Fibroblast of villous mesenchyme (primary cell): ENCODE measurements around the gene CBFA2T3. TPM values are rescaled to one million over a fixed set of nuclear protein-coding genes. Genes with fewer than 3 reads are reported as not detected.
"Not testable (repeated sequence)": the region's sequence is repeated elsewhere in the genome, so short reads cannot be mapped to it uniquely, and the experiment has no call there.

Experiments used
- DNase-seq: peaks from one replicate; pipeline ENCODE4 v3.0.0-alpha.2; 2010; ENCODE audit warnings: low read depth
- H3K4me3 ChIP-seq: 2 replicates; pipeline ENCODE4 v1.5.1; 2011; ENCODE audit warnings: low read depth, mild to moderate bottlenecking, low read length
- total RNA-seq: library from RNA; depleted of rRNA; stranded (reverse); fragments of >200 nt; gene quantifications from 2 replicates; pipeline ENCODE4 v1.2.3, GENCODE V29; 2012
- TF ChIP-seq, protein P1 (sequence below): IDR thresholded peaks from 2 replicates; pipeline ENCODE4 v1.5.1; 2012; ENCODE audit warnings: low read depth, mild to moderate bottlenecking, low read length; ENCODE audit not compliant: insufficient read depth

CBFA2T3 gene
- total RNA-seq, 1 donor, result not detected

DNA sequence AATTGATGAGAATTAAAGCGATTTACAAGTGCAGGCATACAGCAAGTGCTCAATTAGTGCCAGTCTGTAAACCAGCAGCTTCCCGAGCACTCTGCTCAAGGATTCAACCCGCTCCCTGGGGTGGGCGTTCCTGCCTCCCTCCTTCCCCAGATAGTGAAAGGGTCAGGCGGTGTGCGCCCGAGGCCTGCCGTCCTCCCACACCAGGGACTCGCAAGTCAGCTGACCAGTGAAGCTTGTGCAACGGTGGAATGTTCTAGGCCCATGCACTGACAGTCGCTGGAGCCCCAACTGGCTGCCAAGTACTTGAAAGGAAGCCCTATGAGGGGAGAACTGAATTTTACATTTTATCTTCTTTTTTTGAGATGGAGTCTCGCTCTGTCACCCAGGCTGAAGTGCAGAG, 57.1 kb downstream of the CBFA2T3 start:
- DNase-seq, result no peak
- TF ChIP-seq, protein P1, sequence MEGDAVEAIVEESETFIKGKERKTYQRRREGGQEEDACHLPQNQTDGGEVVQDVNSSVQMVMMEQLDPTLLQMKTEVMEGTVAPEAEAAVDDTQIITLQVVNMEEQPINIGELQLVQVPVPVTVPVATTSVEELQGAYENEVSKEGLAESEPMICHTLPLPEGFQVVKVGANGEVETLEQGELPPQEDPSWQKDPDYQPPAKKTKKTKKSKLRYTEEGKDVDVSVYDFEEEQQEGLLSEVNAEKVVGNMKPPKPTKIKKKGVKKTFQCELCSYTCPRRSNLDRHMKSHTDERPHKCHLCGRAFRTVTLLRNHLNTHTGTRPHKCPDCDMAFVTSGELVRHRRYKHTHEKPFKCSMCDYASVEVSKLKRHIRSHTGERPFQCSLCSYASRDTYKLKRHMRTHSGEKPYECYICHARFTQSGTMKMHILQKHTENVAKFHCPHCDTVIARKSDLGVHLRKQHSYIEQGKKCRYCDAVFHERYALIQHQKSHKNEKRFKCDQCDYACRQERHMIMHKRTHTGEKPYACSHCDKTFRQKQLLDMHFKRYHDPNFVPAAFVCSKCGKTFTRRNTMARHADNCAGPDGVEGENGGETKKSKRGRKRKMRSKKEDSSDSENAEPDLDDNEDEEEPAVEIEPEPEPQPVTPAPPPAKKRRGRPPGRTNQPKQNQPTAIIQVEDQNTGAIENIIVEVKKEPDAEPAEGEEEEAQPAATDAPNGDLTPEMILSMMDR, result no peak
- H3K4me3 ChIP-seq, result no peak overlapping the region

DNA sequence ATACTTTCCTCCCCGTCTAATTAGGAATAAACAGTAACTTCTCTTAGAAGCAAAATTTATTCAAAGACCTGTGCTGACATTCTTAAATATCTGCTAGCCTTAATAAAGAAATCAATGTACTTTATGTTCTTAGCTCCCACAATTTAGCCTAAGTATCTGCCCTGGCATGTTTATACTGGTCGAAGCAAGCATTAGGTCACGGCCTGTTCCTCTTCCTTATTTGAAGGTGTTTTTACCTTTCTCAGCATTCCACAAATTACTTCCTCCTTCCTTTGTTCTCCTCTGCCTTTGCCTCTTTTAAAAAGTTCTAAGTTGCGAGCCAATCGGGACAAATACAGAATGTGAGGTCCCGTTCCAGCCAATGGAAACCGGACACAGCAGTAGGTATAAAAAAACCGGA, 58.1 kb downstream of the CBFA2T3 start:
- DNase-seq, H3K4me3 ChIP-seq: not testable (repeated sequence)

GRCh38 chr16:88917915-88918627, 58.9 kb downstream of the CBFA2T3 start:
- TF ChIP-seq, protein P1, result no peak
- no peak overlapping the region for H3K4me3 ChIP-seq
- DNase-seq, result no peak

DNA sequence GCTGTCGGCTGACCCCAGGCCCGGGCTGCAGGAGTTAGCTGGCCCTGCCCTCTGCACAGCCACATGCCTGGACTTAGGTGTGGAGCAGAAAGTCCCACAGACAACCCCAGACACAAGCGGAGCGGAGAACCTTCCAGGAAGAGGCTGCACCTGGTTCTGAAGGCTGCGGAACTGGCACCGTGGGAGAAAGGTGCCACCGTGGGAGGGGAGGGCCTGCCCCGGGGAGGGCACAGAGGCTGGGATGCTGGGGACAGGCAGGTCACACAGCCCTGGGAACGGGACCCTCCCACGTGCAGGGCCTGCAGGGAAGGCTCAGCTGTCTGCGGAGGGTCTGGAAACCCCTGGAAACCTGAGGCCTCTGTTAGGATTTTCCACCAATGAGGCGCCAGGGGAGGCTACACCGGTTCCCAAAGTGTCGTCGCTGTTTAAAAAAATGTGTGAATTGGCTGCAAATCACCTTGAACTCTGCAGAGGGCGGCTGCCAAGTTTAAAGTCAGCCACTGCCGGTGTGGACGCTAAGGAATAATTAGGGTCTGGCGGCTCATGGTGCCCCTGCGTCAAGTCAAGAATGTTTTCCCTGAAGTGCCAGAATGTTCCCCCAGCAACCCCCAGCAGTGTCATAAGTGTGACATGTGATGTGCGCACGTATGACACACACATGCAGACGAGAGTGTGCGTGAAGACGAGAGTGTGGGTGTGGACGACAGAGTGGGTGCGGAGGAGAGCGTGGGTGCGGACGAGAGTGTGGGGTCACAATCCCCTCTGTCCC, 59.7 kb downstream of the CBFA2T3 start:
- no peak overlapping the region for H3K4me3 ChIP-seq
- TF ChIP-seq, protein P1, result no peak
- no peak for DNase-seq

GRCh38 chr16:88915639-88916327, 61.2 kb downstream of the CBFA2T3 start:
- no peak overlapping the region for H3K4me3 ChIP-seq
- no peak for DNase-seq
- TF ChIP-seq, protein P1, result no peak

DNA sequence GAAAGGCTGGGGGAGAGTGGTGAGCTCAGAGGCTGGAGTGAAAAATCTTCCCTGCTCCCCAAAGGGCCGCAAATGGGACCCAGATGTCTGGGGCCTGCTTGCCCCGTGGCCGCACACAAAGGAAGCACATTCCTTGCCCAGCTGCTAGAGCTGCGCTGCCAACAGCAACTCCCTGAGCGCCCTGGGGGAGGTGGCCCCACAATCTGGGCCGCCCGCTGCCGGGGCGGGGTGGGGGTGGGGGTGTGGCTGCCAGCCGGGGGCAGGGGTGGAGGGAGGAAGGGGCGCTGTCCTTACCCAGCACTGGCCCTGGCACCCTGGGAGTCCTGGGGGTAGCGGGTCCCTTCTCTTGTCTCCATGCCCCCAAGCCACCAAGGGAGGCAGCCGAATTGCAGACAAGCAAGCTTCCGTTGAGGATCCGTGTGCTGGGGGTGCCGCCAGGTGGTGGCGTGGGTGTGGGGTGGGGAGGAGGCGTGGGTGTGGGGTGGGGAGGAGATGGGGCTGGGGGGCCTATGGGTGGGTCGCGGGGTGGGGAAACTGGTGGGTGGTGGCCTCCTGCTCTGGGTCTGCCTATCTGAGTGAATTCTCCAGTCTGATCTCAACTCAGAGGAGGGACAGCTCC, 62.1 kb downstream of the CBFA2T3 start:
- DNase-seq, result peak; percentile 21
- TF ChIP-seq, protein P1, result no peak
- H3K4me3 ChIP-seq, result no peak overlapping the region

DNA sequence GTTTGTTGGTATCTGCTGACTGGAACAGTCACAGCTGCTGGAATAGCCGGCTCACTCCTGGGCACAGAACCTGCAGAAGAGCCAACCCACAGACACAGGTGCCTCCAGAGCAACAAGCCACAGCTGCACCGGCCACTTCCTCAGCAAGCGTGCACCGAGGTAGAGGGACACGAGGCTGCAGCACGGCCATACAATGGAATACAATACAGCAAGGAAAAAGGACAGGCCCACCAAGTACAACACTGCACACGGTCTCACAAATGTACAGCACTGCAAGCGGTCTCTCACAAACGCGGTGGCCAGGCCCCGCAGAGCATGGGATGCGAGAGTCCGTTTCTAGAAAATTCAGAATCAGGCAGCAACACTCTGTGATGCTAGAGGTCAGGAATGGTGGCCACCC, 63.1 kb downstream of the CBFA2T3 start:
- H3K4me3 ChIP-seq, result no peak overlapping the region
- TF ChIP-seq, protein P1, result no peak
- no peak for DNase-seq
